CD4-positive, CD25-positive, alpha-beta regulatory T cell (primary cell): Measurements from ENCODE around the gene WBP1L. TPM values are rescaled to one million over a fixed set of nuclear protein-coding genes. Genes with fewer than 3 reads are reported as not detected.

ENCODE experiments used
- ATAC-seq, 2 donors: fragments of 150-1000 bp; cut with Tn5 transposase; one replicate each; pipeline ENCODE4 v1.10.0; 2021; ENCODE audit warnings: low read depth in 2 of 2, moderate number of reproducible peaks in 2 of 2, moderate library complexity in 1 of 2
- DNase-seq, 3 donors: peaks; one replicate each; pipeline versions ENCODE4 v3.0.0 to v3.0.0-alpha.2; 2012 to 2022; ENCODE audit warnings: mixed read lengths in 1 of 3
- H3K27ac ChIP-seq: one replicate; pipeline ENCODE4 v1.7.0; 2013; ENCODE audit warnings: mild to moderate bottlenecking, low read length; ENCODE audit not compliant: insufficient read depth, poor library complexity, severe bottlenecking
- H3K27me3 ChIP-seq: one replicate; pipeline ENCODE4 v1.7.0; 2013; ENCODE audit warnings: low read length; ENCODE audit not compliant: control insufficient read depth, insufficient read depth
- H3K36me3 ChIP-seq: one replicate; pipeline ENCODE4 v1.7.0; 2013; ENCODE audit warnings: mild to moderate bottlenecking, low read length, moderate library complexity; ENCODE audit not compliant: control insufficient read depth, insufficient read depth
- H3K4me1 ChIP-seq: 2 replicates; pipeline ENCODE4 v1.7.0; 2013; ENCODE audit warnings: mild to moderate bottlenecking, low read length; ENCODE audit not compliant: insufficient read depth, control insufficient read depth, poor library complexity, severe bottlenecking
- H3K4me3 ChIP-seq: one replicate; pipeline ENCODE4 v1.7.0; 2013; ENCODE audit warnings: low read depth, mild to moderate bottlenecking, low read length, moderate library complexity
- H3K9me3 ChIP-seq, 2 experiments: 1 replicate in 1 of 2; 2 replicates in 1 of 2; pipeline ENCODE4 v1.7.0; 2013; ENCODE audit warnings: low read length in 2 of 2, mild to moderate bottlenecking in 1 of 2, moderate library complexity in 1 of 2; ENCODE audit not compliant: control insufficient read depth in 2 of 2
- H3K27ac Mint-ChIP-seq, 3 donors: one replicate each; pipeline ENCODE4 v1.8.0; 2020 to 2022; ENCODE audit warnings: mild to moderate bottlenecking in 3 of 3, mixed read lengths in 3 of 3, moderate library complexity in 2 of 3
- H3K27me3 Mint-ChIP-seq: one replicate; pipeline ENCODE4 v1.8.0; 2022; ENCODE audit warnings: mild to moderate bottlenecking, mixed read lengths
- H3K36me3 Mint-ChIP-seq: one replicate; pipeline ENCODE4 v1.8.0; 2020; ENCODE audit warnings: mixed read lengths
- H3K4me1 Mint-ChIP-seq, 4 donors: one replicate each; pipeline ENCODE4 v1.8.0; 2020 to 2022; ENCODE audit warnings: mixed read lengths in 4 of 4, mild to moderate bottlenecking in 1 of 4
- H3K4me3 Mint-ChIP-seq, 4 donors: one replicate each; pipeline ENCODE4 v1.8.0; 2020 to 2022; ENCODE audit warnings: mild to moderate bottlenecking in 4 of 4, mixed read lengths in 4 of 4, moderate library complexity in 3 of 4
- H3K9me3 Mint-ChIP-seq, 7 donors: one replicate each; pipeline ENCODE4 v1.8.0; 2020 to 2022; ENCODE audit warnings: mixed read lengths in 7 of 7, mild to moderate bottlenecking in 3 of 7, moderate library complexity in 2 of 7
- polyA plus RNA-seq, 4 donors: library from polyadenylated mRNA; unstranded; fragments of 300-500 nt; fragmentation: Illumina TruSeq; gene quantifications; one replicate each; pipeline ENCODE4 v1.2.3, GENCODE V29; 2021
- total RNA-seq: library from RNA; stranded (reverse); gene quantifications from one replicate; pipeline ENCODE4 v1.2.3, GENCODE V29; 2022

Gene WBP1L
- total and polyA plus RNA-seq, 5 donors from 2014 or later = 26.9 to 38.5 (median 28.2) TPM

GRCh38 chr10:102705531-102705930 lies 38.2 kb upstream of the WBP1L start:
- no peak for ATAC-seq
- H3K27me3 Mint-ChIP-seq = no peaks in the 10 kb centered on the region

GRCh38 chr10:102710609-102711008 lies 33.1 kb upstream of the WBP1L start:
- no peaks in the 10 kb centered on the region for H3K27me3 Mint-ChIP-seq
- no peak for DNase-seq
- Histone ChIP-seq H3K4me3 (no peak overlapping the region), H3K27ac (no peak overlapping the region), H3K4me1 (peaks cover 20% of the 10 kb centered on the region), H3K36me3 (no peaks in the 10 kb centered on the region), H3K27me3 (no peaks in the 10 kb centered on the region), H3K9me3 (no peaks in the 10 kb centered on the region)
- H3K36me3 Mint-ChIP-seq = no peaks in the 10 kb centered on the region
- H3K9me3 Mint-ChIP-seq = no peaks in the 10 kb centered on the region
- peak overlapping the region in 1 of 4 donors; percentile 71 for H3K4me3 Mint-ChIP-seq
- H3K27ac Mint-ChIP-seq = peak overlapping the region in 1 of 3 donors; percentile 67
- no peak for ATAC-seq
- peaks cover 7 to 45% (median 18%) of the 10 kb centered on the region in 4 donors for H3K4me1 Mint-ChIP-seq

More at GRCh38 chr10:102705531-102705930, 38.2 kb upstream of the WBP1L start:
- Mint-ChIP-seq H3K27ac (no peak overlapping the region), H3K36me3 (peaks cover 6% of the 10 kb centered on the region), H3K9me3 (no peaks in the 10 kb centered on the region), H3K4me3 (no peak overlapping the region), H3K4me1 (peaks cover 2 to 11% (median 5%) of the 10 kb centered on the region in 4 donors)
- no peaks in the 10 kb centered on the region for H3K27me3 ChIP-seq
- no peaks in the 10 kb centered on the region for H3K36me3 ChIP-seq
- no peak overlapping the region for H3K4me3 ChIP-seq
- H3K4me1 ChIP-seq = no peaks in the 10 kb centered on the region
- H3K27ac ChIP-seq = no peak overlapping the region
- no peaks in the 10 kb centered on the region for H3K9me3 ChIP-seq
- no peak for DNase-seq

- Mint-ChIP-seq H3K27ac (no peak overlapping the region), H3K9me3 (no peaks in the 10 kb centered on the region), H3K36me3 (peaks cover 3% of the 10 kb centered on the region), H3K4me1 (peaks cover 13 to 55% (median 21%) of the 10 kb centered on the region in 4 donors), H3K27me3 (no peaks in the 10 kb centered on the region), H3K4me3 (peak overlapping the region in 3 of 4 donors; percentile 31 to 89 (median 55))
- no peaks in the 10 kb centered on the region for H3K27me3 ChIP-seq
- H3K36me3 ChIP-seq = no peaks in the 10 kb centered on the region
- H3K4me1 ChIP-seq = peaks cover 20% of the 10 kb centered on the region
- DNase-seq (no peak), ATAC-seq (no peak)
- H3K4me3 ChIP-seq = no peak overlapping the region
- peak overlapping the region; percentile 30 for H3K27ac ChIP-seq
- no peaks in the 10 kb centered on the region for H3K9me3 ChIP-seq
Measured at GRCh38 chr10:102712089-102712488, 31.7 kb upstream of the WBP1L start.

GRCh38 chr10:102712843-102713538 lies 30.8 kb upstream of the WBP1L start:
- no peaks in the 10 kb centered on the region for H3K27me3 ChIP-seq
- Mint-ChIP-seq H3K9me3 (no peaks in the 10 kb centered on the region), H3K36me3 (peaks cover 10% of the 10 kb centered on the region), H3K4me3 (peak overlapping the region; percentile 89 to 97 (median 96)), H3K27ac (peak overlapping the region; percentile 80 to 93 (median 81)), H3K4me1 (peaks cover 19 to 58% (median 25%) of the 10 kb centered on the region in 4 donors), H3K27me3 (no peaks in the 10 kb centered on the region)
- peak overlapping the region; percentile 88 for H3K27ac ChIP-seq
- H3K4me1 ChIP-seq = peaks cover 20% of the 10 kb centered on the region
- DNase-seq (no peak), ATAC-seq (no peak)
- no peaks in the 10 kb centered on the region for H3K9me3 ChIP-seq
- peak overlapping the region; percentile 83 for H3K4me3 ChIP-seq
- H3K36me3 ChIP-seq = peaks cover 4% of the 10 kb centered on the region

- no peak for DNase-seq
- Mint-ChIP-seq H3K4me3 (peak overlapping the region; percentile 89 to 97 (median 96)), H3K4me1 (peaks cover 19 to 60% (median 27%) of the 10 kb centered on the region in 4 donors), H3K9me3 (no peaks in the 10 kb centered on the region), H3K27ac (peak overlapping the region; percentile 80 to 93 (median 81)), H3K36me3 (peaks cover 13% of the 10 kb centered on the region), H3K27me3 (no peaks in the 10 kb centered on the region)
- Histone ChIP-seq H3K4me3 (peak overlapping the region; percentile 83), H3K27ac (peak overlapping the region; percentile 88), H3K9me3 (no peaks in the 10 kb centered on the region), H3K36me3 (peaks cover 4% of the 10 kb centered on the region), H3K27me3 (no peaks in the 10 kb centered on the region), H3K4me1 (peaks cover 20% of the 10 kb centered on the region)
- ATAC-seq = peak; percentile 42 to 54
Measured at GRCh38 chr10:102713539-102713813, 30.3 kb upstream of the WBP1L start.

GRCh38 chr10:102713814-102714620 lies 29.7 kb upstream of the WBP1L start, which contains the start of gene ARL3:
ARL3 (minus strand) TSS chr10:102714397; CDS start chr10:102714275, 122 bp downstream.
- peak; percentile 89 to 98 (median 92) for DNase-seq
- peaks cover 20% of the 10 kb centered on the region for H3K4me1 ChIP-seq
- peak; percentile 93 to 94 for ATAC-seq
- H3K4me1 Mint-ChIP-seq = peaks cover 21 to 60% (median 27%) of the 10 kb centered on the region in 4 donors
- peak within 1 kb of the TSS; percentile 81 to 93 (median 88) for H3K27ac Mint-ChIP-seq
- no peaks in the 10 kb centered on the region for H3K27me3 Mint-ChIP-seq
- H3K4me3 ChIP-seq = peak within 1 kb of the TSS; percentile 83
- H3K9me3 Mint-ChIP-seq = no peaks in the 10 kb centered on the region
- no peaks in the 10 kb centered on the region for H3K9me3 ChIP-seq
- peaks cover 13% of the 10 kb centered on the region for H3K36me3 Mint-ChIP-seq
- H3K36me3 ChIP-seq = peaks cover 4% of the 10 kb centered on the region
- H3K27me3 ChIP-seq = no peaks in the 10 kb centered on the region
- peak within 1 kb of the TSS; percentile 89 to 97 (median 96) for H3K4me3 Mint-ChIP-seq
- H3K27ac ChIP-seq = peak within 1 kb of the TSS; percentile 88

GRCh38 chr10:102714621-102715455 lies 28.9 kb upstream of the WBP1L start, which contains the start of gene SFXN2:
SFXN2 (plus strand) TSS chr10:102714636; CDS start chr10:102726637, 12,001 bp downstream.
- Histone ChIP-seq H3K4me1 (peaks cover 20% of the 10 kb centered on the region), H3K27ac (peak within 1 kb of the TSS; percentile 88), H3K4me3 (peak within 1 kb of the TSS; percentile 83), H3K27me3 (no peaks in the 10 kb centered on the region), H3K9me3 (no peaks in the 10 kb centered on the region), H3K36me3 (peaks cover 4% of the 10 kb centered on the region)
- peak within 1 kb of the TSS; percentile 89 to 97 (median 96) for H3K4me3 Mint-ChIP-seq
- peaks cover 13% of the 10 kb centered on the region for H3K36me3 Mint-ChIP-seq
- H3K27me3 Mint-ChIP-seq = no peaks in the 10 kb centered on the region
- H3K27ac Mint-ChIP-seq = peak within 1 kb of the TSS; percentile 81 to 93 (median 88)
- ATAC-seq (peak; percentile 4 to 8), DNase-seq (peak; percentile 29 to 69 (median 42))
- H3K9me3 Mint-ChIP-seq = no peaks in the 10 kb centered on the region
- peaks cover 25 to 64% (median 32%) of the 10 kb centered on the region in 4 donors for H3K4me1 Mint-ChIP-seq
